Measurements from ENCODE around the gene PTTG1IP.
A peak's percentile ranks its signal among the peaks of the same experiment; 100 is the strongest.

DNA sequence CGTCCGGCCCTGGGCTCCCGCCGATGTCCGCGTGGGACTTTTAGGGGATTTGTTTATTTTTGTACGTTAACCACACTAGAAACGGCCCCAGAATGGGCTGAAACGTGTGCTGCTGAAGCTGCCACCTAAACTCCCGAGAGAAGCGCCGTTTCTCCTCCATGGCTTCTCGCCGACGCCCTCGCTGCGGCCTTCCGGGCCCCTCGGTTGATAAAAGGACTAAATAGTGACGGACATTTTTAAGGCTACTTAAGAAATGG, 678 bp upstream of the PTTG1IP start:
- no peak for TF ChIP-seq EP300 (IDR thresholded peaks at IDR 0.05; ENCODE audit: borderline replicate concordance in 1 of 2, control insufficient read depth in 1 of 2, low read depth in 2 of 2, low read length in 2 of 2)
- TF ChIP-seq TAF1 (IDR thresholded peaks at IDR 0.05; ENCODE audit: borderline replicate concordance, low read depth, low read length) = no peak
- TF ChIP-seq KLF5 (IDR thresholded peaks at IDR 0.05; ENCODE audit: partially characterized antibody) = no peak
- no peak for TF ChIP-seq HDAC6 (IDR thresholded peaks at IDR 0.05; ENCODE audit: unreplicated experiment)
- TF ChIP-seq, protein P1, sequence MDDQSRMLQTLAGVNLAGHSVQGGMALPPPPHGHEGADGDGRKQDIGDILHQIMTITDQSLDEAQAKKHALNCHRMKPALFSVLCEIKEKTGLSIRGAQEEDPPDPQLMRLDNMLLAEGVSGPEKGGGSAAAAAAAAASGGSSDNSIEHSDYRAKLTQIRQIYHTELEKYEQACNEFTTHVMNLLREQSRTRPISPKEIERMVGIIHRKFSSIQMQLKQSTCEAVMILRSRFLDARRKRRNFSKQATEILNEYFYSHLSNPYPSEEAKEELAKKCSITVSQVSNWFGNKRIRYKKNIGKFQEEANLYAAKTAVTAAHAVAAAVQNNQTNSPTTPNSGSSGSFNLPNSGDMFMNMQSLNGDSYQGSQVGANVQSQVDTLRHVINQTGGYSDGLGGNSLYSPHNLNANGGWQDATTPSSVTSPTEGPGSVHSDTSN (IDR thresholded peaks at IDR 0.05; ENCODE audit: insufficient replicate concordance, low read depth, low read length) = no peak
- TF ChIP-seq, protein P2, sequence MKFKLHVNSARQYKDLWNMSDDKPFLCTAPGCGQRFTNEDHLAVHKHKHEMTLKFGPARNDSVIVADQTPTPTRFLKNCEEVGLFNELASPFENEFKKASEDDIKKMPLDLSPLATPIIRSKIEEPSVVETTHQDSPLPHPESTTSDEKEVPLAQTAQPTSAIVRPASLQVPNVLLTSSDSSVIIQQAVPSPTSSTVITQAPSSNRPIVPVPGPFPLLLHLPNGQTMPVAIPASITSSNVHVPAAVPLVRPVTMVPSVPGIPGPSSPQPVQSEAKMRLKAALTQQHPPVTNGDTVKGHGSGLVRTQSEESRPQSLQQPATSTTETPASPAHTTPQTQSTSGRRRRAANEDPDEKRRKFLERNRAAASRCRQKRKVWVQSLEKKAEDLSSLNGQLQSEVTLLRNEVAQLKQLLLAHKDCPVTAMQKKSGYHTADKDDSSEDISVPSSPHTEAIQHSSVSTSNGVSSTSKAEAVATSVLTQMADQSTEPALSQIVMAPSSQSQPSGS (IDR thresholded peaks at IDR 0.05; ENCODE audit: low read length) = no peak
- TF ChIP-seq TCF3 (IDR thresholded peaks at IDR 0.05; ENCODE audit: borderline replicate concordance, insufficient read depth, low read depth, low read length) = no peak
- no peak for TF ChIP-seq POLR2A (IDR thresholded peaks at IDR 0.05; ENCODE audit: low read depth, low read length)
- no peak for TF ChIP-seq NRF1 (conservative IDR thresholded peaks at IDR 0.05; ENCODE audit: low read depth, low read length)
- TF ChIP-seq, protein P3, sequence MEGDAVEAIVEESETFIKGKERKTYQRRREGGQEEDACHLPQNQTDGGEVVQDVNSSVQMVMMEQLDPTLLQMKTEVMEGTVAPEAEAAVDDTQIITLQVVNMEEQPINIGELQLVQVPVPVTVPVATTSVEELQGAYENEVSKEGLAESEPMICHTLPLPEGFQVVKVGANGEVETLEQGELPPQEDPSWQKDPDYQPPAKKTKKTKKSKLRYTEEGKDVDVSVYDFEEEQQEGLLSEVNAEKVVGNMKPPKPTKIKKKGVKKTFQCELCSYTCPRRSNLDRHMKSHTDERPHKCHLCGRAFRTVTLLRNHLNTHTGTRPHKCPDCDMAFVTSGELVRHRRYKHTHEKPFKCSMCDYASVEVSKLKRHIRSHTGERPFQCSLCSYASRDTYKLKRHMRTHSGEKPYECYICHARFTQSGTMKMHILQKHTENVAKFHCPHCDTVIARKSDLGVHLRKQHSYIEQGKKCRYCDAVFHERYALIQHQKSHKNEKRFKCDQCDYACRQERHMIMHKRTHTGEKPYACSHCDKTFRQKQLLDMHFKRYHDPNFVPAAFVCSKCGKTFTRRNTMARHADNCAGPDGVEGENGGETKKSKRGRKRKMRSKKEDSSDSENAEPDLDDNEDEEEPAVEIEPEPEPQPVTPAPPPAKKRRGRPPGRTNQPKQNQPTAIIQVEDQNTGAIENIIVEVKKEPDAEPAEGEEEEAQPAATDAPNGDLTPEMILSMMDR (IDR thresholded peaks at IDR 0.05 in 2 of 3, conservative IDR thresholded peaks at IDR 0.05 in 1 of 3; ENCODE audit: control insufficient read depth in 2 of 3, extremely low read depth in 1 of 3, insufficient read depth in 1 of 3, low read depth in 3 of 3, low read length in 3 of 3) = no peak
- peak; percentile 58; the same call in 1 of the 2 replicates for TF ChIP-seq YY1 (IDR thresholded peaks at IDR 0.05; ENCODE audit: low read depth, low read length)
- TF ChIP-seq EZH2 (IDR thresholded peaks at IDR 0.05; ENCODE audit: borderline replicate concordance, control insufficient read depth, low read depth, low read length) = no peak
- TF ChIP-seq SMC3 (IDR thresholded peaks at IDR 0.05; ENCODE audit: borderline replicate concordance, low read length) = no peak
- TF ChIP-seq BMI1 (IDR thresholded peaks at IDR 0.05; ENCODE audit: borderline replicate concordance) = no peak
